GM21717 (cell line): Measurements from ENCODE around the gene LIFR.
"Not testable (repeated sequence)": the region's sequence is repeated elsewhere in the genome, so short reads cannot be mapped to it uniquely, and the experiment has no call there.

ENCODE experiments used
- ATAC-seq: cut with Tn5 transposase; IDR thresholded peaks from one replicate; pipeline ENCODE4 v1.9.1; 2021; ENCODE audit warnings: mild to moderate bottlenecking, moderate library complexity; ENCODE audit not compliant: unreplicated experiment

Gene LIFR

GRCh38 chr5:38556599-38557307 lies at the start of gene LIFR:
TSS of gene LIFR (minus strand) at chr5:38556646. CDS start at chr5:38530647, 25,999 bp downstream.
- ATAC-seq, result no peak

DNA sequence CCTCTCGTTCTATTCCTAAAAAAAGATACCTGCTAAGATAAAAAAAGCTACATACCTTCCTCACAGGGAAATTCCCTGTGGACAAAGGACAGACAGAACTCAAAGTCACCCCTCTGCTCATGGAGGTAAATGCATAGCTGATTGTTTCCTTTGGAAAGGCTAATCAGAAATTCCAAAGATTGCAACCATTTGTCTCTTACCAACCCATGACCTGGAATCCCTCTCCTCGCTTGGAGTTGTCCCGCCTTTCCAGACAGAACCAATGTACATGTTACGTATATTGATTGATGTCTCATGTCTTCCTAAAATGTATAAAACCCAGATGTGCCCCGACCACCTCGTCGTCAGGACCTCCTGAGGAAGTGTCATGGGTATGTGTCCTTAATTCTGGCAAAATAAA lies 49.2 kb upstream of the LIFR start:
- no peak for ATAC-seq

DNA sequence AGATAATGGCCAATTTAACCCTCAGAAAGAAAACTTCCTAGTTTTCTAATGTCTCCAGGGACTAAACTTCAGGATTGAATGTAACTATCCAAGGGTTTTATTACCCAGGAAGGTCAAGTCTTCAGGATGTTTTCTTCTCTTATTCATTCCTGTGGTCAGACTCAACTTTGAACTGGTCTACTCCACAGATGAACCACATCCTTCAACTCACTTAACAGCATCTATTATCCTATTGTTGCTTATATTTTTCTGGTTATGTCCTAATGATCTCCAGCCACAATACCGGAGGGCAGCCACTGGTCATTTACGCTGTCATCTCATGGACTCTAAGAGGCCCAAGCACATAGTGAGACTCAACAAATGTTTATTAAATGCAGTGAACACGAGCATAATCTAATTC lies 47.2 kb upstream of the LIFR start:
- ATAC-seq, result no peak

GRCh38 chr5:38602641-38603040 lies 46.2 kb upstream of the LIFR start:
- no peak for ATAC-seq

- no peak for ATAC-seq
These were observed 45.4 kb upstream of the LIFR start for GRCh38 chr5:38601863-38602298.

GRCh38 chr5:38601133-38601862 lies 44.9 kb upstream of the LIFR start:
- no peak for ATAC-seq

GRCh38 chr5:38600329-38601045 lies 44.0 kb upstream of the LIFR start:
- no peak for ATAC-seq

GRCh38 chr5:38599751-38600150 lies 43.3 kb upstream of the LIFR start:
- not testable (repeated sequence) for ATAC-seq

DNA sequence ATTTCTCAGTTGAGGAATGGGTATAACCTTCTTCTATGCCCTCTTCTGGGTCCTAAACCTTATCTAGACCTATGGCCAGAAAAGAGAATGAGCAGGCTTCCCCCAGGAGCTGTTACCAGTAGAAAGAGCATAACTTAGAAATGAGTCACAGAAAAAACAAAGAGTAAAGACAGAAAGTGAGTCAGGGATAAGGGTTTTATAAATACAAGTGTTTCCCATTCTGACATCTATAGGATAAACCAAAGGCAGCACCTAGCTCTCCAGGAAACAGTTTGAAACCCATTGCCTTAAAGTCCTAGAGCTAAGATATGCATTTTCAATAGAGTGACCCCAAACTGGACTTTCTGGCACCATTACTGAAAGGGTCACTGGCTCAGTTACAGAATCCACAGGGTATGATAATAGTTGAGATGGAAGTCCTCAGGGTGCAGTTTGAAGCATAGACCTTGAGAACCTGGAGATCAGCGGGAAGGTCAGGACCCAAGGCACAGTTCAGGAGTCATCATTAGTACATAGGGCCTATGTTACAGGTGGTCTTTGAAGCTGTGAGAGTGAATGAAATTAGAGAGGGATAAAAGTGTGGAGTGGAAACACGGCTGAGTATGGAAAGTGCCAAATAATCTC lies 42.7 kb upstream of the LIFR start:
- ATAC-seq, result no peak

GRCh38 chr5:38598296-38598993 lies 42.0 kb upstream of the LIFR start:
- ATAC-seq, result no peak

DNA sequence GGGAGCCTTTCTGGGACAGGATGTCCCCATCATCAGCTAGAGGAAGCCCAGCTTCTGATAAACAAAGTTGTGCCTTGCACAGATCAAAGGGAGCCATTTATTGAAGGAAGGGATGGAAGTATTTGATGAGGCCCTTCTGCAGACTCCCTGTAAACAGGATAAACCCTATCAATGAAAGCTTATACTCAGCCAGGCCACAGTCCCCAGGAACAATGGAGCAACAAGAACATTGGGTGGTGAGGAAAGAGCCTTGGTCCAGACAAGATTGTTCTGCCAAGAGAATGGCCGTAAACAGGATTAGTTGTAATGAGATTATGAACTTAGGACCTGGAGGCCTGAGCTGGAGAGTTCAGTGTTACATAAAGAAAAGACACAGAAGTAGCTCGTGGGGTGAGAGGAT lies 40.5 kb upstream of the LIFR start:
- no peak for ATAC-seq

DNA sequence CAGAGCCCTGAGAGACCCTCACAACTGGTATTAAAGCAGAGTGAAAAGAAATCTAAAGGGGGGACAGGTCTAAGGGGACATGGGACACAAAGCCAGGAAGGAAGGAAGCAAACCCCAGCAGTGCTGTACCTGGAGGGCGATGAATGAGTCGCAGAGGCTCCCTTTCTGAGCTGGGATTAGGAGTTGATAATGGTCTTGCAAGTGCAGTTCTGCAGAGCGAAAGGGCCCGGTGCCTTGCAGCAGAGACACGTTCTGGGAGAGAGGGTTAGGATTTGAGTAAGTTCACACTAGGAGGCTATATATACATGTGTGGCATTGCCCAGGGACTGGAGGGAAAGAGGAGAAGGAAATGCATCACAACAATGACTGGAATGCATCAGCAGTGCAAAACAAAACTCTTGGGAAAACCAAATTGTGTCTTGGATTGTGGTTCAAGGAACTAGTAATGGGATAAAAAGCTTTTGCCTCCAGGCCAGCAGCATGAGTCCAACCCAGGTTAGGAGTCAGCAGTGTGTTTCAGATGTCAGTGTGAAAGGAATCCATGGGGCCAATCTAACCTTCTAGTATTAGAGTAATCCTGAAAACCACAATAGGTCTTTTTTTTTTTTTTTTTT lies 38.8 kb upstream of the LIFR start:
- ATAC-seq, result no peak

DNA sequence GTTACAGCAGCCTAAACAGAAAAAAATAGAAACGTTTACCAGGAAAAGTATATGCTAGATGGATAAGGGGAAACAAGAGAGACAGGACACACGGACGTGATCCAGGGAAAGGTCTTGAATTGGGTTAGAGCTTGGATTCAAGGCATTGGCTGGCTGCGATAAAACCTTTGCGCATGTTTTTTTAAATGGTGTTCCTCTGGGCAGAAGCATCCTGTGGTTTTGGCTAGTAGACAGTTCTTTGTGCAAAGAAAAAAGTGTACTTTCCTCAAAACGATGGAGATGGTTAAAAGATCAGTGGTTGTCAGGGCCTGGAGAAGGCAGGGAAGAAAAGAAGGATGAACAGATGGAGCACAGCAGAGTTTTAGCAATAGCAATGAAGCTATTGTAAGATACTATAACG lies 37.5 kb upstream of the LIFR start:
- ATAC-seq, result no peak

DNA sequence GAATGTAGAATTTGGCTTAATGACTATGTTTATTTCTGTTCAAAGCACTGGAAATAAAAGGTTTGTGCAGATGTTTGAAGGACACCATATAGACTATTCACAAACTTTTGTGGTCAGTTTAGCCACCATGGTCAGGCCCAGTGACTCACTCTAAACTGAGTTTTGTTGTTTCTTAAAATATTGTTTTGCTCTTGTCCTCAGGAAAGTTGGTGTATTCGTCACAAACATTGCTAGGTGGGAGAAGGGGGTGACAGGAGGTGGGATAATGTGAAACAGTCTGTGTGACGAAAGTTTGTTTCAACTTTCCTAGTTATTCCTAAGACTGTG lies 35.0 kb upstream of the LIFR start:
- no peak for ATAC-seq

DNA sequence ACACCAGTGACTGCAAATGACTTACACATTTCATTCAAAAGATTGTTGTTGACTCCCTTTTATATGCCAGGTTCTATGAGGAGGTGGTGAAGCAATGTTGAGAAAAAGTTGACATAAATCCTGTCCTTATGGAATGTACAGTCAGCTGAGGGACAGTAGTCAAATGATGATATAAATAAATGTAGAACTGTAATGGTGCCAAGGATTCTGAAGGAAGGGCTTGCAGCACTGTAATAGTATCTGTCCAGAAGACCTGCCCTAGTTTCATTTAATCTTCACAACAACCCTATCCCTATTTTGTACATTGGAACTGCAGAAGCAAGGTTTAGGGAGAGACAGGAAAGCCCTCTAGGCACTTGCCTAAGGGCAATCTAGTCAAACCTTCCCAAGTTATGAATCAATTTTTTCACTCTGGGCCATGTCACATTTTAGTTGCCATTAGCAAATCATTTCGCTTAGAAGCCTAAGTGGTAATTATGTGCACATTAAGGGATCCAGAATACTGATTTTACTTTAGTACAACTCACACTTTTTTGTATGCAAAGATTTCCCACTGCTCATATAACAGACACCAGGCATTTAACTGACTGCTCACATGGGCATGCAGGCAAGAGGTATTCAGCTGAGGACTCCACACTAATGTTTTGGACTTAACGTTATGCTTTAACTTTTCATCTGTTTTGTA lies 34.5 kb upstream of the LIFR start:
- ATAC-seq, result no peak

- no peak for ATAC-seq
These were observed 33.2 kb upstream of the LIFR start for GRCh38 chr5:38589629-38590028.

DNA sequence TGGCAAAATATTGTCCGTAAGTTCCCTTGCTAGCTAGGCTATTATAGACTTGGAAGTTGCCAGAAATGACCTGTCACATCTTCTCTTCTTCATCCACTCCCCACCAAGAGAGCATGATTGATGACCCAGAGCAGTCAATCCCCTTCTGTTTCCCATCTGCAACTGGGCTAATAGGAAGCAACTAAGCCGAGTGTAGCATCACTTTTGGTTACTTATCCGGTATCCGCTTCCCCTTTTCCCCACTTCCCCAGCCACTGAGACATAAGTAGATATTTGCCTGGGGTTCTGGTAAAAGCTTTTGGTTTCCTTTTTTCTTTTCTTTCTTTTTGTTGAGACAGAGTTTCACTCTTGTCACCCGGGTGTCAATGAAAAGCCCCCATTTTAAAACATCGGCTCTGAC lies 29.4 kb upstream of the LIFR start:
- no peak for ATAC-seq

DNA sequence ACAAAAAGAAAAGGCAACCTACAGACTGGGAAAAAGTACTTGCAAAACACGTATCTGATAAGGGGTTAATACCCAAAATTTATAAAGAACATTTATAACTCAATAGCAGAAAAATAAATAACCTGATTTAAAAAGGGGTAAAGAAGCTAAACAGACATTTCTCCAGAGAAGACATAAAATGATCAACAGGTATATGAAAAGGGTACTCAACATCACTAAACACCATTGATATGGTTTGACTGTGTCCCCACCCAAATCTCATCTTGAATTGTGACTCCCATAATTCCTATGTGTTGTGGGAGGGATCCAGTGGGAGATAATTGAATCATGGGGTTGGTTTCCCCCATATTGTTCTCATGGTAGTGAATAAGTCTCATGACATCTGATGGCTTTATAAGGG lies 27.1 kb upstream of the LIFR start:
- no peak for ATAC-seq

DNA sequence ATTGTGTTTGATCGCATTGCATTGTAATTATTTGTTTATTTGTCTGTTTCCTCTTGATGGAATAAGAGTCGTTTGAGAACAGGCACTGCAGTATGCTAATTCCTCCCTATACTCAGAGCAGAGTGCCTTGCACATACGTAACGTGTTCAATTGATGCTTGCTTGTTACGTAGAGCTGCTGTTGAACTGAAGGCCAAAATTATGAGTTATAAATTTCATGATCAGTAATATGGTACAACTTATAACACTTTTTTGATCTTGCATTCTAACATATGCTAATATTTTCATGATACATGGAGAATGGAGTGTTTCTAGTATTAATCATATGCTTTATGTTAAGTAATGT lies 26.5 kb upstream of the LIFR start:
- no peak for ATAC-seq
